Measurements from ENCODE around the gene SLC23A2. TPM values are rescaled to one million over a fixed set of nuclear protein-coding genes. Genes with fewer than 3 reads are reported as not detected.

SLC23A2 gene
- total RNA-seq: 10 to 100 TPM; 10.9 to 15.2 (median 12.9) TPM
- polyA plus RNA-seq: 1 to 10 TPM in 2 of 3 donors, under 1 TPM in 1; 0.60 to 6.1 (median 1.4) TPM

DNA sequence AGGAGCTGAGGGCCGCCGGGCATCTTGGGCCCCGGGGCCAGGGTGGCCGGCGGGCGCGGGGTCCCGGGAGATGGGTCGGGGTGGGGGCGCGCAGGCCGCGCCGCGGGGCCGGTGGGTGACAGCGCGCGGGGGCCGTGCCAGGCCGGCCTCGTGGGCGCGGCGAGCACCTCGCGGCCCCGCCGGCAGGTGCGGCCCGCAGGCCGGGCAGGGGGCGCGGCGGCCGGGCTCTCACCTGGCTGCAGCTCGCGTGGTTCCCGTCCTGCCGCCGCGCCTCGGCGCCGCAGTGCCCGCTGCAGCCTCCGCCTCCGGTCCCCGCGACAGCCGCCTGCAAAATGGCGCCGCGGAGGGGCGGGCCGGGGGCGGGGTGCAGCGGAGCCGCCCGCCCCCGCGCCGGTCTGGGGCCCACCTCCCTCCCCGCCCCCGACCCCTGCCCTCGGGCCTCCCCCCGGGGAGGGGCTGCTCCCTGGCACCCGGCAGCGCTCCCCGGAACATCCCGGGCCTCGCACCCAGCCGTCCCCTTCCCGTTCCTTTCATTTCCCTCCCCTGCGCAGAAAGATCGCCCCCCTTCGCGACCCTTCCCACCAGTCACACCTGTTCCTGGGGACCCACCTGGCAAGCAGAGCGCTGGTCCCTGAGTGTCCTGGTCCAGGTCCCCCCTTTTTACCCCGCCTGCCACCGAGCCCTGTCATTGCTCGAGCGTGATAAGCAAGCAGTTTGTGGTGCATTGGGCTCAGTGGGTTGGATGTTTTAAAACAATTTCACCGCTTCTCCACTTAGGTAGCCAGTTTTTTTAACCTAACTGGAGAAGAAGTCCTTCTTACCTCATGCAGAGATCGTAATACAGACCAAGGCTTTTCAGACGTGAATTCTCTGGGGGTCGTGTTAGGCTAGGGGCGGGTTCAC is at the start of gene SLC23A2:
TSS of gene SLC23A2 (minus strand) at position 337 of the 903 bp plus-strand sequence. CDS start 68,948 bp downstream, outside the sequence.
- TF ChIP-seq POLR2A (IDR thresholded peaks at IDR 0.05) (no peak), POLR2AphosphoS5 (IDR thresholded peaks at IDR 0.05) (no peak), EP300 (IDR thresholded peaks at IDR 0.05) (no peak)
- TF ChIP-seq, protein P1, sequence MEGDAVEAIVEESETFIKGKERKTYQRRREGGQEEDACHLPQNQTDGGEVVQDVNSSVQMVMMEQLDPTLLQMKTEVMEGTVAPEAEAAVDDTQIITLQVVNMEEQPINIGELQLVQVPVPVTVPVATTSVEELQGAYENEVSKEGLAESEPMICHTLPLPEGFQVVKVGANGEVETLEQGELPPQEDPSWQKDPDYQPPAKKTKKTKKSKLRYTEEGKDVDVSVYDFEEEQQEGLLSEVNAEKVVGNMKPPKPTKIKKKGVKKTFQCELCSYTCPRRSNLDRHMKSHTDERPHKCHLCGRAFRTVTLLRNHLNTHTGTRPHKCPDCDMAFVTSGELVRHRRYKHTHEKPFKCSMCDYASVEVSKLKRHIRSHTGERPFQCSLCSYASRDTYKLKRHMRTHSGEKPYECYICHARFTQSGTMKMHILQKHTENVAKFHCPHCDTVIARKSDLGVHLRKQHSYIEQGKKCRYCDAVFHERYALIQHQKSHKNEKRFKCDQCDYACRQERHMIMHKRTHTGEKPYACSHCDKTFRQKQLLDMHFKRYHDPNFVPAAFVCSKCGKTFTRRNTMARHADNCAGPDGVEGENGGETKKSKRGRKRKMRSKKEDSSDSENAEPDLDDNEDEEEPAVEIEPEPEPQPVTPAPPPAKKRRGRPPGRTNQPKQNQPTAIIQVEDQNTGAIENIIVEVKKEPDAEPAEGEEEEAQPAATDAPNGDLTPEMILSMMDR (IDR thresholded peaks at IDR 0.05): no peak
- H3K9me3 ChIP-seq: no peaks in the 10 kb centered on the region
- peak within 1 kb of the TSS; percentile 68 to 98 (median 88) for H3K4me3 ChIP-seq
- intact Hi-C loops (cut with DNase I): loop anchor here (5.0 kb wide), 1 partner anchor 101 kb away; no protein-coding TSS in a partner anchor
- H3K4me1 ChIP-seq: peaks cover 0 to 21% (median 13%) of the 10 kb centered on the region in 4 donors
- H3K27ac ChIP-seq: peak within 1 kb of the TSS; percentile 18 to 67 (median 36)
- WGBS, 2 donors: 1% methylated on average over 88 of the region's 88 CpGs
- H3K27me3 ChIP-seq: no peaks in the 10 kb centered on the region
- peak; percentile 65 for DNase-seq
- no peaks in the 10 kb centered on the region for H3K36me3 ChIP-seq

DNA sequence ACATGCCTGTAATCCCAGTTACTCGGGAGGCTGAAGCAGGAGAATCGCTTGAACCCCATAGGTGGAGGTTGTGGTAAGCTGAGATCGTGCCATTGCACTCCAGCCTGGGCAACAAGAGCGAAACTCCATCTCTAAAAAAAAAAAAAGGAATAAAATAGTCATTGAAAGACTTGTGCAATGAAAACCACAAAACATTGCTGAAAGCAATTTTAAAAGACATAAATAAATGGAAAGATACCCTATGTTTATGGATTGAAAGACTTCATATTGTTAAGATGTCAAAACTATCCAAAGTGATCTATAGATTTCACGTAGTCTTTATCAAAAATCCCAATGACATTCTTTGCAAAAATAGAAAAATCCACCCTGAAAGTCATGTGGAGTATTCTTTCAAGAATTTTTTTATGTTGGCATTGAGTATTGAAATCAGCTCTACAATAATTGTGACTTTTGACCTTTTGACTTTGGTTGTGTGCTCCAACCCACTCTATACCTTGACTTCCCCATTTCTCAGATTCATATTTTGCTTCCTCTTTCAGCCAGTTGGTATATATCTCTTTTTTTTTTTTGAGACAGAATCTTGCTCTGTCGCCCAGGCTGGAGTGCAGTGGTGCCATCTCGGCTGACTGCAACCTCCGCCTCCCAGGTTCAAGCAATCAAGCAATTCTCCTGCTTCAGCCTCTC is 45.5 kb upstream of the SLC23A2 start:
- Histone ChIP-seq H3K9me3 (no peaks in the 10 kb centered on the region), H3K36me3 (no peaks in the 10 kb centered on the region), H3K27ac (no peak overlapping the region), H3K4me1 (no peaks in the 10 kb centered on the region), H3K27me3 (no peaks in the 10 kb centered on the region), H3K4me3 (no peak overlapping the region)
- TF ChIP-seq POLR2A (IDR thresholded peaks at IDR 0.05) (no peak), EP300 (IDR thresholded peaks at IDR 0.05) (no peak), POLR2AphosphoS5 (IDR thresholded peaks at IDR 0.05) (no peak)
- TF ChIP-seq, protein P1 (IDR thresholded peaks at IDR 0.05): no peak
- no peak for DNase-seq
- 73 to 80% methylated on average over 8 of the region's 8 CpGs for WGBS, 2 donors
- intact Hi-C loops (cut with DNase I): no loop called here

DNA sequence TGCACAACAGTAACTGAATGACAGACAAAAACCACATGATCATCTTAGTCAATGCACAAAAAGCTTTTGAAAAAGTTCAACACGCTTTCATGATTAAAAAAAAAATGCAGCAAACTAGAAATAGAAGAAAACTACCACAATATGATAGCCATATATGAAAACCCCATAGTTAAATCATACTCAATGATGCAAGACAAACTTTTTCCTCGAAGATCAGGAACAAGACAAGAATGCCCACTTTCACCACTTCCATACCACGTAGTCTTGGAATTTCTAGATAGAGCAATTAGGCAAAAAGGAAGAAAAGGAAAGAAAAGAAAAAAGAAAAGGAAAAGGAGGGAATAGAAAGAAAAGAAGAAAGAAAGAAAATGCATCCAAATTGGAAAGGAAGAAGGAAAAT is 44.6 kb upstream of the SLC23A2 start:
- no peaks in the 10 kb centered on the region for H3K27me3 ChIP-seq
- DNase-seq: no peak
- H3K4me3 ChIP-seq: no peak overlapping the region
- 72 to 74% methylated on average over 3 of the region's 3 CpGs for WGBS, 2 donors
- no peaks in the 10 kb centered on the region for H3K36me3 ChIP-seq
- intact Hi-C loops (cut with DNase I): no loop called here
- no peaks in the 10 kb centered on the region for H3K9me3 ChIP-seq
- TF ChIP-seq, protein P1 (IDR thresholded peaks at IDR 0.05): no peak
- no peak for TF ChIP-seq POLR2AphosphoS5 (IDR thresholded peaks at IDR 0.05)
- no peak for TF ChIP-seq POLR2A (IDR thresholded peaks at IDR 0.05)
- no peak for TF ChIP-seq EP300 (IDR thresholded peaks at IDR 0.05)
- H3K4me1 ChIP-seq: no peaks in the 10 kb centered on the region
- H3K27ac ChIP-seq: no peak overlapping the region

DNA sequence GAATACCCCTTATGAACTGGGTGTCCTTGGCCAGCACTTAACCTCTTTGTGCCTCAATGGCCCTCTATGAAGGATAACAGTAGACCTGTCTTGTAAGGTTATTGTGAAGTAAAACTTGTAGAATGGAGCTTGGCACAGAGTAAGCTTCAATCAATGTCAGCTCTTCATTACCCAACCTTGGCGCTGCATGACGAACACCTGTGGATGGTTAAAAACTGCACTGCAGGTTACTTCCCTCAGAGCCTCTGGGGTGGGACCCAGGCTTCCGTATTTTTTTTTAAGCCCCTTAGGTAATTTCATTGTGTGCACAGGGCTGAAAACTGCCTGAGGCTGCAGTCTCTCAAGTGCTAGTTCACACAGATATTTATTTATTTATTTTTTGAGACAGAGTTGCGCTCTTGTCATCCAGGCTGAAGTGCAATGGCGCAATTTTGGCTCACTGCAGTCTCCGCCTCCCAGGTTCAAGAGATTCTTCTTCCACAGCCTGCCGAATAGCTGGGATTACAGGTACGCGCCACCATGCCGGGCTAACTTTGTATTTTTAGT is 42.8 kb upstream of the SLC23A2 start:
- TF ChIP-seq POLR2AphosphoS5 (IDR thresholded peaks at IDR 0.05): no peak
- no peak for TF ChIP-seq POLR2A (IDR thresholded peaks at IDR 0.05)
- TF ChIP-seq, protein P1 (IDR thresholded peaks at IDR 0.05): no peak
- TF ChIP-seq EP300 (IDR thresholded peaks at IDR 0.05): no peak
- Histone ChIP-seq H3K9me3 (no peaks in the 10 kb centered on the region), H3K27ac (no peak overlapping the region), H3K4me3 (no peak overlapping the region), H3K4me1 (no peaks in the 10 kb centered on the region), H3K27me3 (no peaks in the 10 kb centered on the region), H3K36me3 (no peaks in the 10 kb centered on the region)
- intact Hi-C loops (cut with DNase I): no loop called here
- WGBS, 2 donors: 94 to 96% methylated on average over 10 of the region's 10 CpGs
- DNase-seq: no peak

Data from sigmoid colon (tissue), 7 donors.